Stimulated activated CD8-positive, alpha-beta memory T cell treated with anti-CD3 and anti-CD28 coated beads, Interleukin-4, amount 100 ng/mL, for 4 hours (primary cell): ENCODE data around the gene THRB.

Experiments
- DNase-seq, 2 donors: peaks; one replicate each; pipeline ENCODE4 v3.0.0-alpha.2; 2020; ENCODE audit warnings: low read depth in 2 of 2, low spot score in 1 of 2

THRB gene

DNA sequence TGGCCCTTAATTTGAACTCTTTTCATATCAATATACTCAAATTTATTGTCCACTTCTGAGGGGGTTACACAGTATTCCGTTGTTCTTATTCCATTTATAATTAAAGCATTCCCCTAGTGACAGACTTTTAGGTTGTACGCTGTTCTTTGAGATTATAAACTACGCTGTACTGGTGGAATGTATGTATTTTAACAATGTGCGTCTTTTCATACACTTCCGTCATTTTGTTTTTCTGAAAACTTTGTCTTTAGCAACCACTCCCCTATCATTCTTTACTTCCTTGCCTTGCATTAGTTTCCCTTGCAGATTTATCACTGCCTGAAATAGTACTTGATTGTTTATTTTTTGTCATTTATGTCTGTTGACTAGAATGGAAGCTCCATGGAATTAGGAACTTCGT lies 137.0 kb downstream of the THRB start:
- no peak for DNase-seq

DNA sequence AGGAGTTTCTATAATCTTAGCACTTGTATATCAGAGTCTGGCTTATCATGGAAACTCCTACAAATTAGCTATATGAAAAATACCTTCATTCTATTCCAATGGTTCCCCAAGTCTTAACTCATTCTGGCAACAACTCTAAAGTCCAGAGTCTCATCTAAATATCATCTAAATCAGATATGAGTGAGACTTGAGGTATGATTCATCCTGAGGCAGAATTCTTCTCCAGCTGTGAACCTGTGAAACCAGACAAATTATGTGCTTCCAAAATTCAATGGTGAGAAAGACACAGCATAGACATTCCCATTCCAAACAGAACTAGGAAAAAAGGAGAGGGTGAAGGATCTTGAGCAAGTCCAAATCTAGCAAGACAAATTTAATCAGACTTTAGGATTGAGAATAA lies 138.8 kb downstream of the THRB start:
- DNase-seq = no peak

DNA sequence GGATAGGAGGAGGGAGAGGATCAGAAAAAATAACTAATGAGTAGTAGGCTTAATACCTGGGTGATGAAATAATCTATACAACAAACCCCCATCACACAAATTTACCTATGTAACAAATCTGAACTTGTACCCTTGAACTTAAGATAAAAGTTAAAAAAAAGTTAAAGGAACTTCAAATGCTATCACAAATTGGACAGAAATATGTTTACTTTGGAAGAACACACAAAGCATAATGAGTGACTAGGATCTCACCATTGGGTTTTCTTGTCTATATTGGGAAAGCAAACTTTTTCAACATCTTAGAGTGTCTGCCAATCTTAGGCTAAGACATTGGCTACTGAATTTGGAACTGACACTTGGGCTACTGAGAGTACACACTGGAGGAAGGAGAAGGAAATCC lies 140.4 kb downstream of the THRB start:
- no peak for DNase-seq

DNA sequence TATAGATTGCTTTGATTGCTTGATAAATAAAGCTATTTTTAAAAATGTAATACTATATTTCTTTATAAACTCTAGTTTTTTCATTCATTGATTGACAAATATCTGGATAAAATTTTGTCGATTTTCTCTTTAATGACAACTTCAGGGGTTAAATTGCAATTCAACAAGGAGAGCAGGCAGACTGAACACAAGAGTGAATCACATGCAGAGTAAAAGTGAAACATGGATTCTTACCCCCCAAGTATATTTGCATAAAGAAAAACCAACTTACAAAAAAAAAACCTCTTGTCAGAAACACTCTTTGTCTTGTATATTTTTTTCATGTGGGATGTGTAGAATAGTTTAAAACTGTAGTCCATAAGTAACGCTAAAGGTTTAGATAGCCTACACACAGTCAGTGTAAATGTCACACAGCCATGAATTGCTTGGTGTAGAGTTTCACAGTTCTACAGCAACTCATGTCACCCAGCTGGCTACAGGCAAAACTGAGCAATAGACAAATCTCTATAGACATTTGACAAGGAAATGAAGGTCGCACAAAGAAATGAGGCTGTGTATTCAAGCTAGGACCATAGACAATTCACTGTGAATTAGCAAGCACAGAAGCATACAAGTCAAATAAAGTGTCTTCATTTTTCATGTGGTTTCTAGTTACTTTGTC lies 141.6 kb downstream of the THRB start:
- DNase-seq = no peak

DNA sequence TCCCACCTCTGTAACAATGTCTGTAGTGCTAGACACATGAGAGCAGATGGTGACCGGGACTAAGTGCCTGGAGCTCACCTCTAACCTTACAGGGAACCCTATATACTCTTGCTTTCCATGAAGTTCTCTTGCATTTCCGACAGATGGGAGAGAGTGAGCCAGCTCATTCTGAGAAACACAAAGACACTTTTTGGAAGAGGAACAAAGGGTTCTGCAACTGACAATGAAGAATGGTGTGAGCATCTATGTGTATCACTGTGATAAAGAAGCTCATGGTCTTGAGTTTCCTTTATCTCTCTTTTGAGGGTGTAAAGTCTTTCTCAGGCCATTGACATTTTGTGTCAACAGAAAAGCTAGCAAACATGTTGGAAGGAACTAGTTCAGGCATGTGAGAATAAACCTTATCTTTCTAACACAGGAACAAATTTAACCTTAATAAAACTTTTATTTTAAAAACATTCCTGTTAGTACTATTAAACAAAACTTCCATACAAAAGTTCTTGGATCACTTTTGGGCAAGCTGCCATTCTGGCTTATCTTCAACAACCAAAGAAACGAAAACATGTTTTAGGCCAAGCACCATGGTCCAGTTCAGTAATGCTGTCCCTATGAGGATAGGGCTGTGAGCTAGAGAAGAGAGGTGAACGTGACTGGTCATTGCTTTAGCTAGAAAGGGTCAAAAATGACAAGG lies 142.7 kb downstream of the THRB start:
- no peak for DNase-seq

DNA sequence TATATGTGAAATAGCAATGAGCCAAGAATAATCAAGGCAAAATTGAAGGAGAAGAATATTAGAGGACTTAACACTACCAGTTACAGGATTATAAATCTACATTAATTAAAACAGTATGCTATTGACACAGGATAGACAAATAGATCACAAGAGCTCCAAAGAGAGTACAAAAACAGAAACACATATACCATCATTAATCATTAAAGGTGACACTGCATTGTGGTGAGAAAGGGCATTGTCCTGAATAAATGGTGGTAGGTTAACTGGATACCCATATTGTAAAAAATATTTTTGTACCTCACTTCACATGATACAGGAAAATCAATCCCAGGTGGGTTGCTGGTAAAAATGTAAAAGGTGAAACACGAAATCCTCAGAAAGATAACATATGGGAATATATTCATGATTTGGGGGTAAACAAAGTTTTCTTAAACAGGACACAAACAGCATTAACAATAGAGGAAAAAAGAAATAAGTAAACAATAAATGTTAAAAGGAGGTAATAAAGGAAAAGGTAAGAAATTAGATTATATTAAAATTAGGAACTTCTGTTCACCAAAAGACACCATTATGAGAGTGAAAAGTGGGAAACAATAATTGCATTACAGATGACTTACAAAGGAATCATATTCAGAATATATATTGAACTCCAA lies 145.2 kb downstream of the THRB start:
- no peak for DNase-seq

DNA sequence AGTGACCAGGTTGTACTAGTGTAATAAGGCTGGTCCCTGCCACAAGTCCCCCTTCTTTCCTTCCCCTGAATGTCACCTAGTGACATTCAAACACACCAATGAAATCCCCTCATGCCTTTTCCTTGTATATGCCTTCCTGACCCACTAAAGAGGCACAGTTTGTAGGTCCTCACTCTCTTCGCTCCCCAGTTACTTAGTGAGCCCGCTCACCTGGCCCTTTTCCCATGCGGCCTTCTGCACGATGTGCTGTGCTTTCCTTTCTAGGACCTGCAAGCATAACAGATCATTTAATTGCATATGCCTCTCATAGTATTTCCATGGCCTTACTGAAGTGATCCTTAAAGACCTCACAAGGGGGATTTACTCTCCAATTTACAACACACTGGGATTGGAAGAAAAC lies 146.3 kb downstream of the THRB start:
- no peak for DNase-seq

DNA sequence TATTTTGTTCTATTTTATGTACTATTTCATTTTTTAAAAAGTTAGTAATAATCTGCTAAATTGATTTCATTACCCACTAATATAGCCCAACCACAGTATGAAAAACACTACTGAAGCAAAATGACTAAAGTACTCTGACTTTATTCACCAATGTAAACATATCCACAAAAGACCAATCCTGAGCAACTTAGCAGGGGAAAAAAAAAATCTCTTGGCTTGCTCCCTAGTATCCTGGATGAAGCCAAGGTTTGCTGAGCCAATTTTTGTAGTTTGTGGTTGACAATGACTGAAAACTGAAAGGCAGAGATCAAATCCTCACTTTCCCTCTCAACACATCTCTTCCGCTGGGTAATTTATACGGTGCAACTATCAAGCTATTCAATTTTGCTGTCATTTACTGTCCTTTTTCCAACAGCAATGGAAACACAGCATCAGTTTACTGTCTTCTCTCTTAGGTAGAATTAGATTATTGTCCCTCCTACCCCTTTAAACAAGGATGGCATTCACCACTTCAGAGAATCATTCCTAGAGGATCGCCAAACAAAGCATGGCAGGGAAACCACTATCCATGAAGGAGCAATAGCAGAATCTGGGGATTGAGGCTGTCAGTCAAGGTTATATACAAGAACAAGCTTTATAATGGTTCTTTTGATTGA lies 149.7 kb downstream of the THRB start:
- no peak for DNase-seq

DNA sequence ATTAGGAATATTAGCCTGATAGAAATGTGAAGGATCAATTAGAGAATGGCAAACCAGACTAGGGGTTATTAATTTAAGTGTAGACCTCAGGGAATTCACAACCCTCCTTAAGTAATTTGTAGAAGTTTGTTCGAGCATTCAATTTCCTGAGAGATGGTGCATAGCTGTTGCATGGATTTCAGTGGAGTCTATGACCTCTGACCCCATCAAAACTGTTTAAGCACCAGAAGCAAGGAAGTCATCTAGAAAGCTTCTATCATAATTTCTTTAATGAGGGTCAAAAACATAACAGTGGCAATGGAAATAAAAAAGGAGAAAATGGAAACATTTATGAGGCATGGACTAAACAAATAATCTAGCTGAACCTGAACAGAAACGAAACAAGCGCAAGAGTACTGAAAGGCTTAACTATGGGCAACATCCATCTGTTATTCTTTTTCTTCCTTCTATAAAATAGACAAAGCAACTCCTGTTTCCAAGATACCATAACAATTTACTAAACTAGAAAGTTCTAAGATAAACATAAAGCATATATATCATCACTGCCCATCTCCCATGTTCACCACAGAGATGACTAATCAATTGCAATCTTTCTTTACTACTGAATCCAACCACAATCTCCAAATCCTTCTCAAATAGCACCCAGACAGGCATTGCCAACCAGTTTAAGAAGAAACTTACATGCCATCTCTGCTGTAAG lies 151.4 kb downstream of the THRB start:
- no peak for DNase-seq

DNA sequence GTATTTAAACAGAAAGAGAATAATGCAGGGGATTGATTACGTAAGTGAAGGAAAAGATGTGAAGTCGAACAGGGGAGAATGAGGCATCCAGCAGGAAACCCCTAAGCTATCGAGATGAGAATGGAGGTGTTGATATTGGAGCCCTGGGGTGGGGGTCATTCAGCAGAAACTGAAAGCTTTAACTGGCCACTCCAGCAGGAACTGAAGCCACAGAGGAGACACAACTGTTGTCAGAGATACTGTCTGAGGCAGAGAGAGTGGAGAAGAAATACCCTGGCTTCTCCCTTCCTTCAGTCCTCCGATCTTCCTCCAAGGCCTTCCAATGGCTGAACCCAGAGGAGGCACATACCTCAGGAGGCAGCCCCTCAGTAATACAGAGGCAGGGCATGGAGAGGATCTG lies 152.4 kb downstream of the THRB start:
- no peak for DNase-seq

DNA sequence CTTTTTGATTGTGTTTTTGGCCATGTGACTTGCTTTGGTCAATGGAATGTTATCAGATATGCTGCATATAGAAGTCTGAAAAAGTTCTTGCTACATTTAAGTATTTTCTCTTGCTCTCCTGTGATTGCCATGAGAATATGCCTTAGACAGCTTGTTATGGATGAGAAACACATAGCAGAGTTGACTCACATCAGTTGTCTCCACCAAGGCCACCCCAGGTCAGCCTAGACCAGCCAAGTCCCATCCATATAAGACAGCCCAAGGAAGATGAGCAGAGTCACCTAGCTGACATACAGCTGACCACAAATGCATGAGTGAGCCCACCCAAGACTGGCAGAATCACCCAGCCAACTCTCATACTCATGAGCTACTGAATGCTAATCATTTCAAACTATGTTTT lies 153.0 kb downstream of the THRB start:
- no peak for DNase-seq

DNA sequence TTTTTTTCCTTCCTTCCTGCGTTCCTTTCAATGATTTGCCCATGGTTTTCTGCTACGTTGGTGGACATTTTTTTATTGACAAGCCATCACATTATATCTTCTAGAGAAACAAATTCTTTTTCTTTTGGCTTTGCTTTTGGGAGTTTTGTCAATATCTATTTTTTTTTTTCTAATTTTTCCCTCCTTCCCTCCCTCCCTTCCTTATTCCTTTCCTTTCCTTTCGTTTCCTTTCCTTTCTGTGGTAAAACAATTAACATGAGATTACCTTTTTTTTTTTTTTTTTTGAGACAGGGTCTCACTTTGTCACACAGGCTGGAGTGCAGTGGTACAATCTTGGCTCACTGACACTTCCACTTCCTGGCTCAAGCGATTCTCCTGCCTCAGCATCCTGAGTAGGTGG lies 153.7 kb downstream of the THRB start:
- DNase-seq = no peak

DNA sequence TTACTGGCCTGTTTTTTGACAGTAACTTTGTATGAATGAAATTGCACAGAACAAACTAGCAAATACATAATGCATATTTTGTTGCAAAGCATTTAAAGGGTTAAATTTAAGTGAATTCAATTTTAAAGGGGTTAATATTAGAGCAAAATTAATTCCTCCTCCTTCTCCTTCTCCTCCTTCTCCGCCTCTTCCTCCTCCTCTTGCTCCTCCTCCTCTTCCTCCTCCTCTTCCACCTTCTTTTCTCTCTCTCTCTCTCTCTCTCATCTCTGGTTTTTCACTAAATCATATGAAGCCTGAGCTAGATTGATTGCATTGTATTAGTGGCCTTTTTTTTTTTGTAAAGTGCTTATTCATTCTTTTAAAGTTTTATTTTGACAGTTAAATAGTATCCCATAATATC lies 154.5 kb downstream of the THRB start:
- DNase-seq = no peak

DNA sequence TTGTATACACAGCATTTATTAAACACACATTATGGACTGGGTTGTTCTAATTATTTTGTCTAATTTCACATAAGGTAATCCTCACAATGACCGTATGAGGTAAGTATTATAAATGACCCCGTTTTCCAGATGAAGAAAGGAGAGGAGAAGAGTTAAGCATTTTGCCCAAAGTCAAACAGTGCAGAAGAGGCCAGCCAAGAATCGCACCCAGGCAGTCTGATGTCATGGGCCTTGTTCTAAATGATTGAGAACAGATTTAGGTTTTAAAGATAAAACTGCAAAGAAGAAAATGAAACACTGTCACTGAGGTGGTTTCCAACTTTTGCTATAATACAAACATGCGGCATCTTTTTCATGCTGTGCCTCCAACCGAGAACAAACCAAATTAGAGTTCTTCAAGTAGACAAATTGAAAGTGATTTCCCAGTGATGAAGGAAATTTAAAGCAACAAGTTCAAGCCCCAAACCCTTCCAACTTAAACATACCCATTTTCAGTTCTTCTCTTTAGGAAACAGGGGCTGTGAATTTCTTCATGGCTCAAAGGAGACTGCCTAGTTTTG lies 155.3 kb downstream of the THRB start:
- no peak for DNase-seq

DNA sequence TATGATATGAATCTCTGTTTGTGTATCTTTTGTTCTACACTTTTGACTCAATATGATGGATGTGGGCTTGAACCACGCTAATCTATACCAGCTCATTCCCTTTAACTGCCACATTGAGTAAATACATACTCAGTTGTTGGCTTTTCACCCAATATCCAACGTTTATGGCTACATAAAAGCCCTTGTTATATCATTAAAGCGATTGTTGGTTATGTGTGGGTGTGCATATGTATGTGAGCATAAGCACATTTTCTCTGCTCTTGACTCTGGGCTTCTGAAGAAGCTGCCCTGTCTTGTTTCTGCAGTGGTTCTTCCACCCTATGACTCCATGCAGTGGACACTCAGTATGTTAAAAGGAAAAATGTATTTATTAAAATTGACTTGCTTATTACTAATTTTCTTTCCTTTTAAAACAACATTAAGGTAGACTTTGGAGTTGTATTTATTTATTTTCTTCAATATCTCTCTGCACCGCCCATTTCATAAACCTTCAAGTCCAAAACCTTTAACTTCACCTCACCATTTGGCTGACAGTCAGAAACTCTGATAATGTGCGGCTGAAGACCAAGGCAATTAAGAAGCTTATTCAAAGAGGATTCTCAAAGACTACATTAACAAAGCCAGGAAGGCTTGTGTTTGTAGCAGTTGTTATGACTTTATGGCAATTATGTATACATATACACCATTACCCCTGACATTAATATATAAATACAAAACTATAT lies 156.1 kb downstream of the THRB start:
- no peak for DNase-seq

DNA sequence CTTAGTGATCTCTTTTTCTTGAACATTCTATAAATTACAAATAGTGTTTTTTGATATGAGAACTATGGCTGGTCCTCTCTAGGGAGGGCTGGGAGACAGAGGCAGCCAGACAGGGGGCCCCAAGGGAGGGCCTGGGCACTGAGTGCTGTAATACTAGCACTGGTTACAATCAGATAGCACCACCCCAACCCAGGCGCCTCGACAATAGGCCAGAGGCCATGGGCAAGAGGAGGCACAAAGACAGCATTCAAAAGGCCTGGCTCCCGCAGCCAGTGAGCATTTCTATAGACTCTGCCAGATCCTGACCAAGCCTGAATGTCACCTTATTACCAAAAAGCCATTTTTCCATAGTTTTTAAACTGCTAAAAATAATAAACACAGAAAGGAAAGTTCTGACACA lies 158.5 kb downstream of the THRB start:
- DNase-seq = no peak

DNA sequence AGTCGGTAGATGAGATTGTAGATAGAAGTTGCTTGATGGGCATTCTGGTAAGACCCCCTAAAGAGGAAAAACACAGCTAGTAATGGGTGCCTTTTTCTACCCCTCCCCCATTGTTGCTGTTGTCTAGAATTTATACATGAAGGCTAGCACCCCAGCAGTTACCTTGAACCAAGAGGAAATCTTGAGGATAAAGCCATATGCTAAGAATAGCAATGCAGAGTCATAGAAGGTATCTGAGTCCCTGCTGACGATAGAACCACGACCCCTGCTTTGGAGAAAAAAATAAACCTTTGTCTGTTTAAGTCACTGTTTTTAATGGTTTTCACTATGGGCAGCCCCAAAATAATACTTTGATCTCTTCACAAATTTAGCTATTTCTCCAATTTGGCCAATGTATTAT lies 162.6 kb downstream of the THRB start:
- DNase-seq = no peak

DNA sequence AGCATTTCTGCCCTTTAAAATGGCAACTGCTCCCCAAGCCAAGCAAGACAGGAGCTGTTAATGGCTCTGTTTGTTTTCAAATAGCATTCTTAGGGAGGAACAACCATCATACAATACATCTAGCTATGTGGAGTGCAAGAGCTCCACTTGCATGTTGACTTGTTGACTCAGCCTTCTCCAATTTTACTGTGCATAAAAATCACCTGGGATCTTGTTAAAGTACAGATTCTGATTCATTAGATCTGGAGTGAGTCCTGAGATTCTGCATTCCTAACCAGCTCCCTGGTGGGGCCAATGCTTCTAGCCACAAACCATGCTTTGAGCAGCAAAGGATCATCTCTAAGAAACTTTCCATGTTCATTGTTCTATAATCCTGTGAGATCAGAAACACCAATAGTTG lies 171.4 kb downstream of the THRB start:
- DNase-seq = no peak

DNA sequence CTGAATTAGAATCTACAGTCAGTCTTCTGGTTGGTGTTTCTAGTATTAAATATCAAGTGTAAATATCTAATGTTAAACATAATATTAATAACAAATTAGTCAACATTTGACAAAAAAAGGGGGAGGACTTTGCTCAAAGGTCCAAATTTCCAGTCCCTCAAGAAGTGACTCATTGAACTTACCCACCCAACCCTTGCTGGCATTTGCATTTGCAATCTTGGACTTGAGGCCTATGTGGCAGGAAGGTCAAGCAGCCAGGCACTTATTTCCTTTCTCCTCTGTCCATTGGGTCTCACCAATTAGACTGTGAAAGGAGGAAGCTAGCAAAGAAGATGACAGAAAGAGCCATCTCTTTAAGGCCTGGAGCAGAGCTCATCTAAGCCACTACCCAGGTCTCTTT lies 174.0 kb downstream of the THRB start:
- no peak for DNase-seq

DNA sequence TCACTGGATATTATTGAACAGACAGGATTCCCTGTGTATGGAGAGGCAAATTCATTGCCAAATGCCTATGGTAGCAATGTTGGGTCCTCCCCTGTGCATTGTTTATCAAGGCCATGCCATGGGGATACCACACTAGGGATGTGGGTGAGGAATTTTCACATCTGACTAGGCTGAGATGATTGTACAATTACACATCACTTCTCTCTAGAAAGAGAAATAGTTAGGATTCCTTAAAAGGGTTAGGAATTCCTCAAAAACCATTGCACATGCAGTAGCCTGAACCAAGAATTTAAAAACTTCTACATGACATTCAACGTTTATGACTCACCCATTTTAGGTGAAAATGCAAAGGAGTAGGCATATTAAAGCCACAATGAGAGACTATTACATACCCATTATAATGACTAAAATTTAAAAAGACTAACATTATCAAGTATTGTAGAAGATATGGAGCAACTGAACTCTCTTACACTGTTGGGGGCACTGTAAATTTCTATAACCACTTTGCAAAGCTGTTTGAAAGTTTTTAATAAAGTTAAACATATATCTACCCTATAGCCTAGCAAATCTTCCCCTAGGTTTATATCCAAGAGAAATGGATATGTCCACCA lies 175.9 kb downstream of the THRB start:
- DNase-seq = no peak
